RWPE2 (cell line): ENCODE results near the gene INPP5F.

Experiments used
- ATAC-seq: fragments of 200-7000 bp; cut with Tn5 transposase; 3 replicates; pipeline ENCODE4 v1.9.1; 2021; ENCODE audit warnings: low read depth
- DNase-seq: peaks from one replicate; pipeline ENCODE4 v3.0.0-alpha.2; 2020; ENCODE audit warnings: low spot score
- H3K27ac ChIP-seq: fragments of 450-650 bp; 2 replicates; pipeline ENCODE4 v1.5.1; 2017; ENCODE audit warnings: mild to moderate bottlenecking; ENCODE audit not compliant: poor library complexity, severe bottlenecking
- H3K27me3 ChIP-seq: fragments of 250-450 bp; sonication (Bioruptor Pico); 2 replicates; pipeline ENCODE4 v1.5.1; 2021; ENCODE audit warnings: mild to moderate bottlenecking, moderate library complexity; ENCODE audit not compliant: insufficient read depth, poor library complexity, severe bottlenecking
- H3K36me3 ChIP-seq: fragments of 250-450 bp; sonication (Bioruptor Pico); 2 replicates; pipeline ENCODE4 v1.5.1; 2020; ENCODE audit warnings: low read depth, mild to moderate bottlenecking, moderate library complexity
- H3K4me1 ChIP-seq: fragments of 250-450 bp; sonication (Bioruptor Pico); 2 replicates; pipeline ENCODE4 v1.5.1; 2021; ENCODE audit warnings: mild to moderate bottlenecking, moderate library complexity; ENCODE audit not compliant: insufficient read depth, poor library complexity, severe bottlenecking
- H3K4me3 ChIP-seq: fragments of 250-450 bp; sonication (Bioruptor Pico); 2 replicates; pipeline ENCODE4 v1.5.1; 2021; ENCODE audit warnings: mild to moderate bottlenecking, moderate library complexity; ENCODE audit not compliant: severe bottlenecking
- H3K9me3 ChIP-seq: fragments of 250-450 bp; sonication (Bioruptor Pico); 2 replicates; pipeline ENCODE4 v1.5.1; 2021; ENCODE audit warnings: mild to moderate bottlenecking, moderate library complexity; ENCODE audit not compliant: severe bottlenecking
- CTCF ChIP-seq: fragments of 450-650 bp; IDR thresholded peaks from one replicate; pipeline ENCODE4 v1.5.1; 2017; ENCODE audit warnings: mild to moderate bottlenecking, moderate library complexity; ENCODE audit not compliant: poor library complexity, severe bottlenecking

Gene INPP5F

GRCh38 chr10:119725517-119725827 lies 378 bp upstream of the INPP5F start:
- DNase-seq (no peak), ATAC-seq (peak; percentile 55)
- Histone ChIP-seq H3K36me3 (0 out of 2 replicates have a peak, but pooled peaks cover 2% of the 10 kb centered on the region), H3K9me3 (no peaks in the 10 kb centered on the region), H3K4me3 (peak overlapping the region; percentile 65), H3K4me1 (peaks cover 18% of the 10 kb centered on the region), H3K27ac (peak overlapping the region; percentile 32), H3K27me3 (no peaks in the 10 kb centered on the region)
- TF ChIP-seq CTCF = no peak

DNA sequence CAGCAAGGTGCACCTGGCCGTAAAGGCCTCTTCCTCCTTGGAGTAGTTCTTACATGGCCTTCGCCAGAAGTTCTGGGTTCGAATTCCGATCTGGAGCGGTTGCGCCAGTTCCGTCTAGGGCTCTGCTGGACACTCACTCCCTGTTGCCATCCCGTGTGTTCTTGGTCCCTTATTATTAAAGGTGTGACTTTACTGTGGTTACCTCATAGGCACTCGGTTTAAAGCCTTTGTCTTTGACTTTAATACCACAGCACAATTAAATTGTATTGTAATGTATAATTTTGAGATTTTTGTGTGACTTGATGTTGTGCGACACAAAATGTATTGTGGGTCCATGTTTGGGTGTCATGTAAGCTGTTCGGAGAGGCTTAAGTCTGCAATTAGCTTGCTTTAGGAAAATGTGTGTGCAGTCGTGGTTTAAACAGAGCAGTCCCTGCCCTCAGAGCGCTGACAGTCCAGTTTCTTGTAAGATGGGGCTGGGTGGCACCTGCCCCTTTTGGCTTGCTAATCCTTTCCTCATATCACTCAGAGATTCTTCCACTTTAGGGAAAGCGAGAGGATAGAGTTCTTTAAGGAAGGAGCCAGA lies 919 bp downstream of the INPP5F start:
- H3K9me3 ChIP-seq = no peaks in the 10 kb centered on the region
- H3K4me1 ChIP-seq = peaks cover 18% of the 10 kb centered on the region
- ATAC-seq (no peak), DNase-seq (no peak)
- H3K36me3 ChIP-seq = 0 out of 2 replicates have a peak, but pooled peaks cover 3% of the 10 kb centered on the region
- TF ChIP-seq CTCF = no peak
- peak overlapping the region; percentile 65 for H3K4me3 ChIP-seq
- no peaks in the 10 kb centered on the region for H3K27me3 ChIP-seq
- peak overlapping the region; percentile 32 for H3K27ac ChIP-seq

DNA sequence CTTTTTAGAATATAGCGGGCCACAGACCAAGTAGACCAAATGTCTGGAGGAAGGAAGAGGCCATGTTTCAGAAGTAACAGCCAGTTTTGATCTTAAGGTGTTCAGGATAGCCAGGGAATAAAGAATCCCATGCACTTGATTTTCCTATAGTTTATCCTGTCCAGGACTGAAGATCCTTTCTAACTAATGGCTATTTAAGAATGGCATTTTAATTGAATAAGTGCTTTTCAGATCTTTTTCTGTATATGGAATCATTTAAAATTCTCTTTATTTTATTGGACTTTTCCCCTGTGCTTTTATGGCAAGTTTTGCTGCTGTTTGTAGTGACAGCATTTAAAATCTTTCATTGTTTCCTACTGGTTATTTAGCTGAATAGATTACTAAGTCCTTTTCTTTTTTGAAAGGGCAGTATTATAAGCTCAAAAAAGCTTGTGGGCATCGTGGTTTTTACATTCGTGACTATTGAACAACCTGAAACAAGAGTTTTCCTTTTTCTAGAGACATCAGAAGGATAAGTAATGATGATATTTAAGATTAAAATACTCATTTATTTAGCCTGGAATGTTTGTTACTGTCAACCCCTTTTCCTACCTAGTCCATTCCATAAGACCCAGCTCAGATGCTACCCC lies 2.4 kb downstream of the INPP5F start:
- DNase-seq (no peak), ATAC-seq (no peak)
- H3K27me3 ChIP-seq = no peaks in the 10 kb centered on the region
- no peak overlapping the region for H3K4me3 ChIP-seq
- H3K27ac ChIP-seq = no peak overlapping the region
- H3K4me1 ChIP-seq = peaks cover 18% of the 10 kb centered on the region
- no peaks in the 10 kb centered on the region for H3K9me3 ChIP-seq
- H3K36me3 ChIP-seq = 0 out of 2 replicates have a peak, but pooled peaks cover 3% of the 10 kb centered on the region
- TF ChIP-seq CTCF = no peak

DNA sequence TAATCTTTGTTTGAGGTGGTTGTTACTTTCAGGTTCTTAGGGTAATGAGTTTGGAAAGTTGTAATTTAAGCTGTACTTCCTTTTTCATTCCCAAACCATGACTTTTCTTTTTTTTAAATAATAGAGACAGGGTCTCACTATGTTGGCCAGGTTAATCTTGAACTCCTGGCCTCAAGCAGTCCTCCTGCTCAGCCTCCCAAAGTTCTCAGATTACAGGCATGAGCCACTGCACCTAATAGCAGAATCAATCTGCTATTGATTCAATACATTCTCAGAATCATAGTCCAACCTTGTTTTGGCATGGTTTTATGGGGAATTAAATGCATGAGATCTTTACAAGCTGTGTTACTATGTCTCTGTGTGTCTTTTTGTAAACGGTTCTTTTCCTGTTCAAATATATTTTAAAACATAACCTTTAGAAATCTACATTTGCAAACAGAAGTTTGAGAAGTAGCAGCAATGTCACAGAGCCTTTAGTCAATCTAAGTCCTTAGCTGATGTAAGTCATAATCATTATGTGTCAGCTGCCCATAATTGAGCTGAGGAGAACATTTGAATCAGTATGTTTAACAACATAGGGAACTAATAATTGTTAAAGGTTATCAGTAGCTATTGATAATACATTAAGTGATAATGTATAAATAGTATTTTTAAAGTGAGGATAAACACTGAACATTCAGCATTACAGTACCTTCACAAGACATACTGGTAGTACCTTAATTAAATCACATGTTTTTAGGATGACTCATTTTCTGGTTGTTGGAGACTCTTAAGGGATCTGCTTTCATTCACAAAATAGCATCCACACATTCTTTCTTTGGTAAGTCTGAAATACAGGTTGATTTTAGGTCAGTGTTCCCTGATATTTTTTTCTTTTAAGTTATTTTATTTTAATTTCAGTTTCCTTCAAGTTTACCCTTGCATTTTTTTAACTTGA lies 8.8 kb downstream of the INPP5F start:
- no peak for TF ChIP-seq CTCF
- Histone ChIP-seq H3K4me3 (no peak overlapping the region), H3K27me3 (no peaks in the 10 kb centered on the region), H3K9me3 (no peaks in the 10 kb centered on the region), H3K36me3 (0 out of 2 replicates have a peak, but pooled peaks cover 3% of the 10 kb centered on the region), H3K27ac (peak overlapping the region; percentile 12), H3K4me1 (peaks cover 36% of the 10 kb centered on the region)
- peak; percentile 73 for ATAC-seq
- DNase-seq = no peak
